ENCODE measurements around the gene WDCP.
"Not testable (repeated sequence)": the region's sequence is repeated elsewhere in the genome, so short reads cannot be mapped to it uniquely, and the experiment has no call there.

The WDCP gene

DNA sequence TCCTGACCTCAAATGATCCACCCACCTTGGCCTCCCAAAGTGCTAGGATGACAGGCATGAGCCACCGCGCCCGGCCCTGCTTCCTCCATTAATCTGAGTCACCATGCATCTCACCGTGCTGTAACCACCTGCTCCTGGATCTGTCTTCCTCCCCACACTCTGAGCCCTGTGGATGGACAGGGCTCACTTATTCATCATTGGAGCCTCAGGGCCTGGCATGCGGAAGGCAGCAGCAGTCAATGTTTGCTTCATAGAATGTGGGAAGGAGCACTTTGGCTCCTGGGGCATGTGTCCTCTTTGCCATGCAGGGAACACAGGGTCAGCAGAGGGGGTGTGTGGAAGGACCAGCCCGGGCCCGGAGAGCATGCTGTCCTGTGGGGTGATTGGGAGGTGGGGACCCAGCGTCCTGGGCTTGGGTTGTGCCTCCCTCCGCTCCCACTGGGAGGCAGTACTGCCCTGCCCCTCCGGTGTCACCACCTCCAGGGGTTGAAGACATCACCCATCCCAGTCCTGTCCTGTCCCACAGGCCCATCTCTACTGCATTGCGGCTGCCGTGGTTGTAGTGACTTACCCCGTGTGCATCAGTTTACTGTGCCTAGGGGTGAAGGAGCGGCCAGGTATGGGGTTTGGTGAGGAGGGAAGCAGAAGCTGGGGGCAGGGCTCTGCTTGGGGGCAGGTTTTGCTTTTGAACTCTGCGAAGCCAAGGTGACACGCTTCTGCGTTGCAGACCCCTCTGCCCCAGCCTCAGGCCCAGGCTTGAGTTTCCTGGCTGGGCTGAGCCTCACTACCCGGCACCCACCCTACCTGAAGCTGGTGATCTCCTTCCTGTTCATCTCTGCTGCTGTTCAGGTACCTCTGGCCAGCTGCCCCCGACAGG lies 25.8 kb downstream of the WDCP start:
- no peak for DNase-seq

DNA sequence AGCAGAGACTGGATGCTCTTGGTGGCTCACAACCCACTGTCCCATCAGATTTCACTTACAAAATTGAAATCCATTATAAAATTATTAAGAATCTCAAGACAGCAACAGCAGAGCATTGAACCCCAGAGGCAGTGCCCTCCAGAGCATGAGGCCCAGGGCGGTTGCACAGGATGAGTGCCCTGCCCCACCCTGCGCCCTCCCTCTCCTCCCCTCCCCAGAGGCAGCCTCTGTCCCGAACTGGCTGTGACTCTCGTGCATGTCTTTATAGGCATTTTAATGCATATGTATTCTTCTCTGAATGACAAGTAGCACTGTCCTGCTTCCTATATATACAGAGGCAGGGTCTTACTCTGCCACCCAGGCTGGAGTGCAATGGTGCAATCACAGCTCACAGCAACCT lies 26.9 kb downstream of the WDCP start:
- no peak for DNase-seq

DNA sequence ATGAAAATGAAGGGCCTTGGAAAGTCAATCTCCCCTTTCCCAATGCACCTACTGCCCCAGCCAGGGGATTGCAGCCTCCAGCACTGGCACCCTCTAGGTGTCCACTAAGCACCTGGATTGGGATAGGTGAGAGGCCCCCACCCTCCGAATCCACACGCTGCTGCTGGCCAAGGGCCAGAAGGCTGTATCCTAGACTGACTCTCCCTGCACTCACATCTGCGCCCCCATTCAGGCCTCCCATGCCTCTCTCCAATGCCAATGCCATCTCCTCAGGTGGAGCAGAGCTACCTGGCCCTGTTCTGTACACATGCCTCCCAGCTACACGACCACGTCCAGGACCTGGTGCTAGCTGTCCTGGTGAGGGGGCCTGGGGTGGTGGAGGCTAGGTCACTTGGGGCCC lies 27.5 kb downstream of the WDCP start:
- DNase-seq, result no peak

DNA sequence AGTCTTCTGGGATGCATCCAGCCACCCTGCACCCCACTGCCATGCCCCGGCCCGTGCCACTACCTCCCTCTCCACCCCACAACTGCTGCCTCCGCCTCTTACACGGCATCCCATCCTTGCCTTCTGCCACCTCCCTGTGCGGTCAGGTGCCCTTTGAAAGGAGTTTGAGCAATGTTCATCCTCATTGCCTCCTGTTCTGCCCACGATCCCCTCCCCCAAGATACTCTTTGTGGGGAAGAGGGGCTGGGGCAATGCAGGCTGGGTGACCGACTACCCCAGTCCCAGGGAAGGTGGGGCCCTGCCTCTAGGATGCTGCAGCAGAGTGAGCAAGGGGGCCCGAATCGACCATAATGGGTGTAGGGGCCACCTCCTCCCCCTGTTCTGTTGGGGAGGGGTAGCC lies 28.9 kb downstream of the WDCP start:
- no peak for DNase-seq

DNA sequence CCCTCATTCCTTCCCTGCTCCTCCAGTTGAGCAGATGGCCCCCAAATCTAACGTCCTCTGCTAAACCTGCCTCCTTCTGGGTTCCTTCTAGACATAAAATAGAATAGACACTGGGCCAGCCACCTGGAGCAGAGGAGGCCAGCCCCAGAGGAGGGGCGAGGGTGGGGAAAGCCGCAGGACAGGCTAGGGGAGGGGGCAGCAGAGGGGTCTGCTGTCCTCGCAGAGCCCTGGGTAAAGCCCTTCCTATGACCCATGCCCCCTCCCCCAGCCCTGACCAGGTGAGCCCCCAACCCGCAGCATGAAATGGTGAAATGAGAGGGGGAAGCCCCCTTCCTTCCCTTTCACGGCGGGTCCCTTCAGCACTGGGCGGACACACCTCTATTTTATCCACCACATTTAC lies 29.5 kb downstream of the WDCP start:
- DNase-seq, result no peak

DNA sequence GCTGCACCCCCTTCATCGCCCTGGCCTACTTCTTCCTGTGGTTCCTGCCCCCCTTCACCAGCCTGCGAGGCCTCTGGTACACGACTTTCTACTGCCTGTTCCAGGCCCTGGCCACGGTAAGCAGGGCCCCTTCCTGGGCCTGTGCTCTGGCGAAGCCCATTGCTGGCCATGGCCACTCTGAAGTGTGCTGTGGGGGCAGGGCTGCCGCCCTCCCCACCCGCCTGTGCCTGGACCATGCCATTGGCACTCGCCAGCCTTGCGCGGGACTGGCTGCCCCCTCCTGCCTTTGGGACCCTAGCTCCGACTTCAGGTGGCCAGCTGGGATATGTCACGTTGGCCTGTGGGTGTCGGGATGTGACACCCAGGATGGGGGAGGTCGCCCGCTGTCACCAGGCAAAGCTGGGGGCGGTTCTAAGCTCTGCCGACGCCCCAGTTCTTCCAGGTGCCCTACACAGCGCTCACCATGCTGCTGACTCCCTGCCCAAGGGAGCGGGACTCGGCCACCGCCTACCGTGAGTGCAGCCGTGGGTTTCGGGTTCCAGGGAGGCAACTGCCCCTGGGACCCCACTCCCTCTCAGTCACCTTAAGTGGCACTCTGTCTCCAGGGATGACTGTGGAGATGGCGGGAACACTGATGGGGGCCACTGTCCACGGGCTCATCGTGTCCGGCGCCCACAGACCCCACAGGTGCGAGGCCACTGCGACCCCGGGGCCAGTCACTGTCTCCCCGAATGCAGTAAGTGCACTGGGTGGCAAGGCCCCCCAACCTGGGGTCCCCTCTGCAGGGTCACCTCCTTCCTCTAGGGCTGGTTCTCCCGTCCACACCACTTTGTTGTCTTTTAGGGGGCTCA lies 30.1 kb downstream of the WDCP start:
- DNase-seq, result no peak

DNA sequence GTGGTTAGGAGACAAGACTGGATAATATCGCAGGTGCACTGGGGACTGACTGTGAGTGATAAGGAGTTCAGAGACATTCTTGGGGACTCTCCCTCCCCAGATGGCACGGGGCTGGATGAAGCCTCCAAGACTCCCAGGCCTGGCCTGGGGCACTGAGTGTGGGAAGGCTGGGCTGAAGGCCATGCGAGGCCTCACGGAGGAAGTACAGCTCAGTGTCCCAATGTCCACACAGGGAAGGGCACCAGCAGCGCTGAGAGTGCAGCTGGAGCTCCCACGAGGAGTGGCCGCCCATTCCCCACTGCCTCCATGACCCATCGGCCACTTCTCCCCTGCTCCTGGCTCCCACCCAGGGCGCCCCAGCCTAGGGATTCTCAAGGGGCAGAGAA lies 30.8 kb downstream of the WDCP start:
- no peak for DNase-seq

DNA sequence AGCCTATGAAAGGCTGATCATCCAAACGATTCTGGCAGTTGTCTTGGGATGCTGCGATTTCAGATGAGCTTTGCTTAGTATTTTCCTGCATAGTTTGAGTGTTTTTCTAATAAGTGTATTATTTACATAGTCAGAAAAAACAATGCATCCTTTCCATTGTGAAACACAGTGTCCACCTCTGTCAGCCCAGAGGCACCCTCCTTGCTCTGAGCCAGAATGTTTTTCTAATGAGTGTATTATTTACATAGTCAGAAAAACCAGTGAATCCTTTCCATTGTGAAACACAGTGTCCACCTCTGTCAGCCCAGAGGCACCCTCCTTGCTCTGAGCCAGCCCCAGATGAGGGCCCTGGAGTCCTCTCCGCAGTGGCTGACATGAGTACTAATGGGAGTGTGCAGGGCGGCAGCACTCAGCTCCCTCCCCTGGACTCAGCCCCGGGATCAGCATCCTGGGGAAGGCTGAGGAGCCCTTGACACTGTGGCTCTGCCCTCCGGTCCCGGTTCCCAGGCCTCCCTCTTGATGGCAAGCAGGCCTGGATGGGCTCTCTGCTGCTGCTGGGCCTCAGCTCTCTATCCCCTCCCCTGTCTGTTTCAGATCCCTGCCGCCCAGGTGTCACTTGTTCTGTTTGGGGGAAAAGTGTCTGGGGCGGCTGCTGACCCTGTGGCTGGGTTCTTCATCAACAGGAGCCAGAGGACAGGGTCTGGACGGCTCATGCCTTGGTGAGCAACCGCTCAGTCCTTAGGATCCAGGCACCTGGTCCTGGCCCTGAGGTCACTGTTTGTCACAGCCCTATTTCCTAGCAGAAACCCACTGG lies 31.4 kb downstream of the WDCP start:
- DNase-seq, result no peak

DNA sequence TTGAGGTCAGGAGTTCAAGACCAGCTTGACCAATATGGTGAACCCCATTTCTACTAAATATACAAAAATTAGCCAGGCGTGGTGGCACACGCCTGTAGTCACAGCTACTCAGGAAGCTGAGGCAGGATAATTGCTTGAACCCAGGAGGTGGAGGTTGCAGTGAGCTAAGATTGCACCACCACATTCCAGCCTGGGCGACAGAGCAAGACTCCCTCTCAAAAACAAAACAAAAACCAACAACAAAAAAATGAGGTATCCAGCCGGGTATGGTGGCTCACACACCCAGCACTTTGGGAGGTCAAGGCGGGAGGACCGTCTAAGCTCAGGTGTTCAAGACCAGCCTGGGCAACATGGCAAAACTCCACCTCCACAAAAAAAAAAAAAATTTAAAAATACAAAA lies 32.3 kb downstream of the WDCP start:
- DNase-seq, result not testable (repeated sequence)

DNA sequence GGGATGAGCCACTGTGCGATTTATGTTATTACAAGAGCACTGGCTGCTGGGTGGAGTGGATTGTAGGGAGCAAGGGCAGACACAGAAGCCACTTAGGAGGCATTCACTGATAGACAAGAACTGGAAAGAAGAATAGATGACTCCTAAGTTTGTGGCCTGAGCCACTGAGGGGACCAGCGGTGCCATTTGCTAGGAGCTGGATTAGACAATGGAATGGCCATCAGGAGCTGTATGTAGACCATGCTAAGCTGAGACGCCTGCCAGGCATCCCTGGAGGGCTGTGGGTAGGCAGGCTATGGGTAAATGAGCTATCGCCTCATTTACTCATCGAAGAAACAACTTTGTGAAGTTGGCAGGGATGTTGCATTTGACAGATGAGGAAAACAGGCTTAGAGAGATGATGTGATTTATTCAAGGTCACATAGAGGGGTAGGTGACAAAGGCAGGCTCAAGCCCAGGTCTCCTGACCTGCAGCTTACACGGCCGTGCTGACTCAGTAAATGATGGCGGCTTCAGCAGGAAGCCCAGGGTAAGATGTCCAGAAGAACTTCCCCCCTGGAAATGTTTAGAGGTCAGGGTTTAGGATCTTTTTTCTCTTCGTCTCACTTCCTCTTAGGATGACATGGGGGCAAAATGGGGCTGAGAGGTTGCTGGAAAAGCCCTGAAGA lies 34.5 kb downstream of the WDCP start:
- no peak for DNase-seq

DNA sequence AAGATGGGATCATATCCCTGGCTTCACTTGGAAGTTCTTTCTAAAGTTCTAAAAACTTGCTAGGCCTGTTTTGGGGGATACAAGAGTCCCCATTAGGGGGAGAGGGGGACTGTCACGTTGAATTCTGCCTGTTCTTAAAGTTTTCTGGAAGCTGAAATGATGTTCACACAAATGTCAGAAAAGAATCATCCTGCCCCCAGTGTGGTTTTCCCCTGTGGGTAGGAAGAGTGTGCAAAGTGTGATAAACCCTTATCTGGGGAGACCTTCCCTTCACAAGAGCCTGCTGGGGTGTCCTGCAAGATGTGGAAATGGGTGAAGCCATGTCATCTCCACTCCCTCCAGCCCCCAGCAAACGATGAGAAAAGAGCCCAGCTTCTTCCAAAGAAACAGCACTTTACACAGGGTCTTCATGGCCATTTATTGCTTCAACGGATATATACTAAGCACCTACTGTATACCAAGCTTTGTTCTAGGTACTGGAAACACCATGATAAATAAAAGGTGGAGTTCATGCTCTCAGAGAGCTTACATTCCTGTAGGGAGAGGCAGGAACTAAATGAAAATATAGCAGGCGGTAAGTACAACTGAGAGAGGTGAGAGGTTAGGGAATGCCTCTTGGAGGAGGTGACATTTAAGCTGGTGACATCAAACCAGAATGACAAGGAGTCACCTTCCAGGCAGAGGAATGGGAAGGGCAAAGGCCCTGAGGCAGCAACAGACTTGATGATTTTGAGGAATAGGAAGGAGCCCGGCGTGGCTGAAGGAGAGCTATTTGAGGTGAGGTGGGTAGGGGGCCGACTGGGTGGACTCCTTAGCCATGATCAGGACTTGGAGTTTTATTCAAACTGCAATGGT lies 35.7 kb downstream of the WDCP start:
- DNase-seq, result no peak

DNA sequence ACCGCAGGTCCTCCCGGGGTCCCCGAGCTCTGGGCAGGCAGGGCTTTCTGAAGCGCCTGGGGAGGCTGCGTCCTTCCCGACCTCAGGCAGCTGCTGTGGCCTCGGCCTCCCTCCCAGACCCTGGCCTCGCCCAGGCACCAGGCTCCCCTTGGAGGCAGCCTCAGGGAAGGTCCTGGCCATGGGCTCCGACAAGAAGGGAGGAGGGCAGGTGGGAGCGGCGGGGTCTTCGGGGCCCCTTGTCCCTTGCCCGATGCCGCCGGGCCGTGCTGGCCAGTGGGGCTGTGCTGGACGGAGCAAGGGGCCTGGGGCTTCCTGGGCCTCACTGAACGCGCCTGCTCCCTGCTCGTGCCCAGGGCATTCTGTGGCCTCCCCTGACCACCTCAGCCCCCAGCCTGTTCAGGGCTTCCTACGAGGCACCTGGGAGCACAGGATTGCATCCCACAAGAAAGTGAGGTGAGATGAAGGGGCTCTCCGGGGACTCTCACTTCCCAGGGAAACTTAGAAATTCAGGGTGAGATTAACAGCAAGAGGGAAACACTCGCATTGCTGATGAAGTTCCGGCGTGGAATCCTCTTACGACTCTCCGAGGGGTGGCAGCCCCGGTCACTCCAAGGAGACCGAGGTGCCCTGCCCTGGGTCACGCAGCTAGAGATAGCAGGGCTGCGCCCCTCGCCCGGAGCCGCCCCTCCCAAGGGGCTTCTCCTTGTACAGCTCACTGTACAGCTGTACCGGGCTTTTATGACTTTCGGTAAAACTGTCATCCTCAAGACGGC lies 36.5 kb downstream of the WDCP start:
- DNase-seq, result no peak

DNA sequence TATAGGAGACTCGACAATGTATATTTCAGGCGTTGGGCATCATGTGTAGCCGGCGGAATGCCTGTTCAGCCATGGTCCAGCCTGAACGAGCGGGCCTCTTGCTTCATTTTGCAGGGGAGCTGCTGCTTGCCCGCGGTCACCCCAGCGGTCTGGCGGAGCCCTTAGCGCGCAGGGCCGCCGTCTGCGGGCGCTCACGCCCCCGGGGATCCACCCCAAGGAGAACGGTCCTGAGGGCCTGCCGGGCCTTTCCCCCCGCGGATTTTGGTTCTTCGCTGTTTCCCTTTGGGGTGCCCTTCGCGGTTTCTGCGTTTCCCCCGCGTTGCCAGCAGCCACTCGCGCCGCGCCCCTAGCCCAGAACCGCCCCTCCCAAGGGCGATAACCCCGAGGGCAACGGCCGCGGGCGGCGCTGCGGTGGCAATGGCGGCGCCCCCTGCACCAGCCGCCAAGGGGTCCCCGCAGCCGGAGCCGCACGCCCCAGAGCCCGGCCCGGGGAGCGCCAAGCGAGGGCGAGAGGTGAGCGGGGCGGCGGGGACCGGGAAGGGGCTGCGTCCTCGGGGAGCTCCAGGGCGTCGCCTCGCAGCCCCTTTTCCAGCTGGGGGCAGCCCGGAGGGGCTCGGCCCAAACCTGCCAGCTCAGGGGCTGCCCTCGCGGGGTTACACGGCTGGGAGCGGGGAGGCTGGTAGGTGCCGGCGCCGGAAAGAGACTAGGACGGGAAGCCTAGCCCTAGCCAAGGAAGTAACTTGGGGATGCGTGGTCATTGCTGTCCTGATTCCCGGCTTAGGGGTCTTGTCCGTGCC lies 37.3 kb downstream of the WDCP start, which contains the start of gene MFSD2B:
Gene MFSD2B, plus strand, starts transcription at position 406 of the 797 bp plus-strand sequence. Its CDS starts 12 bp downstream, at position 418.
- DNase-seq, result no peak

DNA sequence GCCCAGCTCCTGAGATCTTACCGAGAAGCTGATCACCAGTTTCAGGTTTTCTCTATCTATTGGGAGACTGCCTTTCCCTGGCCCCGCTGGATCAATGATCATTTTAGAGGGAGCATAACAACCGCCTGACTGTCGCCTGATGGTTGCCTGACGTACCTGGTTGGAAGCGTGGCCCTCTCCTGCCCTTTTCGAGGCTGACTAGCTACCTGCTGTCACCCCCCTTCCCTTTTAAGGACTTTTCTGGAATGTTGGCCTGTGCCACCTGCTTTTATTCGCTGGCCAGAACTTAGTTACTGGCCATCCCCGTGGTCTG lies 37.9 kb downstream of the WDCP start:
- no peak for DNase-seq

DNA sequence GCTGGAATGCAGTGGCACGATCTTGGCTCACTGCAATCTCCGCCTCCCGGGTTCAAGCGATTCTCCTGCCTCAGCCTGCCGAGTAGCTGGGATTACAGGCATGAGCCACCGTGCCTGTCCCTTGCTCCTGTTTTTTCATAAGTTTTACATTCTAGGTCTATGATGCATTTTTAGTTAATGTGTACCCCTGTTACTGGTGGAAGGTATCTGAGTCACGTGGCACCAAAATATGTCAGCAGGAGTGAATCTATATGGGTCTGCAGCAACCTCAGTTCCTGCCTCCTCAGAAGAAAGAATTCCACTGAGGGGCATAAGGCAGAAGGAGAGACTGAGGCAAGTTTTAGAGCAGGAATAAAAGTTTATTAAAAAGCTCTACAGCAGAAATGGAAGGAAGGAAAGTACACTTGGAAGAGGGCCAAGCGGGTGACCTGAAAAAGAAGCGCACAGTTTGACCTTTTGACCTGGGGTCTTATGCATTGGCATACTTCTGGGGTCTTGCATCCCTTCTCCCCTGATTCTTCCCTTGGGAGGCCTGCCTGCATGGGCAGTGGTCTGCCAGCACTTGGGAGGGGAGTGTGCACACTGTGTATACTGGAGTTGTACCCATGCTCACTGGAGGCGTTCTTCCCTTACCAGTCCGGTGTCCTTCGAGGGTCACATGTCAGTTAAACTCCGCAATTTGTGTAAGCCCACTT lies 38.4 kb downstream of the WDCP start:
- no peak for DNase-seq

DNA sequence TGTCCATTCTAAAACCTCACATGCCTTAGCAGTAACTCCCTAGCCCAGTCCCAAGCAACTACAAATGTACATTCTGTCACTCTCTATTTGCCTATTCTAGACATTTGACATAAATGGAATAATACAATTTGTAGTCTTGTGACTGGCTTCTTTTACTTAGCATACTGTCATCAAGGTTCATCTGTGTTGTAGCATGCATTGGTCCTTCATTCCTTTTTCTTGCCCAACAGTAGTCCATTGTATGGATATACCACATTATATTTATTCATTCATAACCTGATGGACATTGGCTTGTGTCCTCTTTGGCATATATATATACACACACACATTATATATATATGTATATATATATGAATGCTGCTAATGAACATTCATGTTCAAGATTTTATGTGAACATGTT lies 39.5 kb downstream of the WDCP start:
- DNase-seq, result no peak

DNA sequence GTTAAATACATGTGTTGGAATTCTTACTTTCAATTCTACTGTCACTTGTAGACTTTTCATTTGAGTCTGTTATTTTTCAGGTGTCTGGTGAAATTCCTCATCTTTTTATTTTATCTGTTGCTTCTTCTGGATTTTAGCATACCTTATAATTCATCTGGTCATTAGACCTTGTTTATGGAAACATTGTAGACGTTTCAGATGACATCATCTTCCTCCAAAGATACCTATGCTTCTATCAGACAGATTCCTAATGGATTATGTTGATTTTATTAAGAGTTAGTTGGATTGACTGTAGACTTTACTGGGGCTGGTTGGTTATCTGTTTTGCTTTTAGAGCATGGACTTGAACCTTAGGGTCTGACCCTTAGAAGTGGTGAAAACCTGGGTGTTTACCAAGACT lies 52.6 kb downstream of the WDCP start:
- no peak for DNase-seq

DNA sequence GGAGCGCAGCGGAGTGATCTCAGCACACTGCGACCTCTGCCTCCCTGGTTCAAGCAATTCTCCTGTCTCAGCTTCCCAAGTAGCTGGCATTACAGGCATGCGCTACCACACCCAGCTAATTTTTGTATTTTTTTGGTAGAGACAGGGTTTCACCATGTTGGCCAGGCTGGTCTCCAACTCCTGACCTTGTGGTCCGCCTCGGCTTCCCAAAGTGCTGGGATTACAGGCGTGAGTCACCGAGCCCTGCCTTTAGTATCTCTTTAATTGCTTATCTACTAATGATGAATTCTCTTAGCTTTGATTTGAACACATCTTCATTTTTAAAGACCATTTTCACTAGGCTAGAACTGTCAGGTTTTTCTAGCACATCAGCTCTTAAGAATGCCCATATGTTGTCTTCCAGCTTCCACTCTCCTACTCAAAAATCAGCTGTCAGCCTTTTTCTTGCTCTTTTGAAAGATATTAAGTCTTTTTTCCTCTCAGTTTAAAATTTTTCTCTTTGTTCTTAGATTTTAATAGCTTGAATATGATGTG lies 53.4 kb downstream of the WDCP start:
- no peak for DNase-seq

DNA sequence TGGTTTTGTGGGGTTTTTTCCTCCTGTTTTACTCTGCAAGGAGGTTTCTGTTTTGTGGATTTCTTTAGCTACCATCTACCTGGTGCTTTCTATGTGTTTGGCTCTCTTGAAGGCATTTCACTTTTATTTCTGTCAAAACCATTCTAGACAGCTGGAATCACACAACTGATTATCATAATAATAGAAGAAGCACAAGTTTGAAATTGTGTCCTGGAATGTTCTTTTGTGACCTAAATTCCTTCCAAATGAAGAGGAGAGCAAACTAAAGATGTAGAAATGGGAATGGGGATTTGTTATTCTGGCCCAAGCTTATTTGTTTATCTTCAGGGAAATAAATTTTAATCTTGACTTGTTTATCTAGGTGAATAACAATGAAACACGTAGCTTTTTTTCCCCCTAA lies 54.3 kb downstream of the WDCP start:
- no peak for DNase-seq

Measured in NCI-H1105 treated with DMSO at 0.1 percent for 48 hours (cell line).